Peyer's patch (tissue), 4 donors: ENCODE measurements around the gene KCNAB1. TPM values are rescaled to one million over a fixed set of nuclear protein-coding genes. Genes with fewer than 3 reads are reported as not detected.
"Not testable (repeated sequence)": the region's sequence is repeated elsewhere in the genome, so short reads cannot be mapped to it uniquely, and the experiment has no call there.

Experiments used
- DNase-seq, 3 donors: peaks; one replicate each; pipeline ENCODE4 v3.0.0-alpha.2; 2017 to 2019
- H3K27ac ChIP-seq, 4 donors: fragments of 200-600 bp; sonication (generic); one replicate each; pipeline ENCODE4 v1.5.1; 2016 to 2019
- H3K27me3 ChIP-seq, 2 donors: fragments of 200-600 bp; sonication (generic); one replicate each; pipeline ENCODE4 v1.5.1; 2019
- H3K36me3 ChIP-seq, 3 donors: fragments of 200-600 bp; sonication (generic); one replicate each; pipeline ENCODE4 v1.5.1; 2016 to 2019
- H3K4me1 ChIP-seq, 4 donors: fragments of 200-600 bp; sonication (generic); one replicate each; pipeline ENCODE4 v1.5.1; 2016 to 2019
- H3K4me3 ChIP-seq, 4 donors: fragments of 200-600 bp; sonication (generic); 1 replicate in 3 of 4; 2 replicates in 1 of 4; pipeline ENCODE4 v1.5.1; 2016 to 2019; ENCODE audit warnings: mild to moderate bottlenecking in 1 of 4
- H3K9me3 ChIP-seq, 4 donors: fragments of 200-600 bp; sonication (generic); one replicate each; pipeline ENCODE4 v1.5.1; 2016 to 2019; ENCODE audit warnings: mild to moderate bottlenecking in 1 of 4
- CTCF ChIP-seq, 6 experiments: fragments of 450-650 bp in 4 of 6; fragments of 200-600 bp in 2 of 6; sonication (generic) in 1 of 6; IDR thresholded peaks; one replicate each; pipeline ENCODE4 v1.5.1; 2017 to 2019; ENCODE audit warnings: antibody characterized with exemption in 6 of 6, mild to moderate bottlenecking in 3 of 6, moderate library complexity in 1 of 6
- POLR2A ChIP-seq, 2 donors: fragments of 450-650 bp; IDR thresholded peaks; one replicate each; pipeline ENCODE4 v1.5.1; 2017; ENCODE audit warnings: antibody characterized with exemption in 2 of 2, mild to moderate bottlenecking in 2 of 2, moderate library complexity in 2 of 2
- total RNA-seq, 4 donors: library from RNA; depleted of rRNA; stranded (reverse); fragments of >200 nt; gene quantifications; one replicate each; pipeline ENCODE4 v1.1.0, GENCODE V29; 2016

The KCNAB1 gene
- total RNA-seq, 4 donors from 2014 or later = 1.1 to 1.7 (median 1.6) TPM; not detected in 1

DNA sequence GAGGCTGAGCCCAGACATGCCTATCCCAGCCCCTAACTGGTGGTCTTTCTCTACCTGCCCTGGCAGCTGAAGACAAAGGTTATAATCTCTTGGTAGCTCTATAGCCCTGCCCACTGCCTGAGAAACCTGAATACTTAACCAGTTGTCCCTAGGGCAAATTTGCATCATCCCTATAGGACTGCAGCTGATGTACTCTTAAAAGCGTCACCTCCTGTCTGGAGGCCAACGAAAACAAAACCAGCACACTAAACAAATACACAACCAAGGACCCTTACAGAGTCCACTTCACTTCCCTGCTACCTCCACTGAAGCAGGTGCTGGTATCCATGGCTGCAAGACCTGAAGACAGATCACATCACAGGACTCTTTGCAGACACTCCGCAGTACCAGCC, 98.0 kb downstream of the KCNAB1 start:
- H3K27me3 ChIP-seq = no peaks in the 10 kb centered on the region
- DNase-seq = no peak
- H3K4me3 ChIP-seq = no peak overlapping the region
- no peaks in the 10 kb centered on the region for H3K36me3 ChIP-seq
- TF ChIP-seq POLR2A (IDR thresholded peaks at IDR 0.05) = no peak
- no peak overlapping the region for H3K27ac ChIP-seq
- H3K9me3 ChIP-seq = no peaks in the 10 kb centered on the region
- H3K4me1 ChIP-seq = no peaks in the 10 kb centered on the region

DNA sequence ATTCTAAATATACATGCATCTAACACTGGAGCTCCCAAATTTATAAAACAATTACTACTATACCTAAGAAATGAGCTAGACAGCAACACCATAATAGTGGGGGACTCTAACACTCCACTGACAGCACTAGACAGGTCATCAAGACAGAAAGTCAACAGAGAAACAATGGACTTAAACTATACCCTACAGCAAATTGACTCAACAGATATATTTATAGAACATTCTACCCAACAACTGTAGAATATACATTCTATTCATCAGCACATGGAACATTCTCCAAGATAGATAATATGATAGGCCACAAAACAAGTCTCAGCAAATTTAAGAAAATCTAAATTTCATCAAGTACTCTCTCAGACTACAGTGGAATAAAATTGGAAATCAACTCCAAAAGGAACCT, 102.0 kb downstream of the KCNAB1 start:
- DNase-seq, H3K4me3 ChIP-seq, H3K9me3 ChIP-seq, H3K36me3 ChIP-seq, H3K4me1 ChIP-seq, H3K27me3 ChIP-seq, H3K27ac ChIP-seq: not testable (repeated sequence)

DNA sequence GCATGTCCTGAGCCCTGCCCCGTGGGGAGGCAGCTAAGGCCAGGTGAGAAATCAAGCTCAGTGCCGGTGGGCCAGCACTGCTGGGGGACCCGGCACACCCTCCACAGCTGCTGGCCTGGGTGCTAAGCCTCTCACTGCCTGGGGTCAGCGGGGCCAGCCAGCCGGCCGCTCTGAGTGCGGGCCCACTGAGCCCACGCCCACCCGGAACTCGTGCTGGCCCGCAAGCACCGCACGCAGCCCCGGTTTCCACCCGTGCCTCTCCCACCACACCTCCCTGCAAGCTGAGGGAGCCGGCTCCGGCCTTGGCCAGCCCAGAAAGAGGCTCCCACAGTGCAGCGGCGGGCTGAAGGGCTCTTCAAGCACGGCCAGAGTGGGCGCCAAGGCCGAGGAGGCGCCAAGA, 103.7 kb downstream of the KCNAB1 start:
- not testable (repeated sequence) for H3K4me3 ChIP-seq, H3K9me3 ChIP-seq, H3K36me3 ChIP-seq, H3K4me1 ChIP-seq, DNase-seq, H3K27me3 ChIP-seq, H3K27ac ChIP-seq

DNA sequence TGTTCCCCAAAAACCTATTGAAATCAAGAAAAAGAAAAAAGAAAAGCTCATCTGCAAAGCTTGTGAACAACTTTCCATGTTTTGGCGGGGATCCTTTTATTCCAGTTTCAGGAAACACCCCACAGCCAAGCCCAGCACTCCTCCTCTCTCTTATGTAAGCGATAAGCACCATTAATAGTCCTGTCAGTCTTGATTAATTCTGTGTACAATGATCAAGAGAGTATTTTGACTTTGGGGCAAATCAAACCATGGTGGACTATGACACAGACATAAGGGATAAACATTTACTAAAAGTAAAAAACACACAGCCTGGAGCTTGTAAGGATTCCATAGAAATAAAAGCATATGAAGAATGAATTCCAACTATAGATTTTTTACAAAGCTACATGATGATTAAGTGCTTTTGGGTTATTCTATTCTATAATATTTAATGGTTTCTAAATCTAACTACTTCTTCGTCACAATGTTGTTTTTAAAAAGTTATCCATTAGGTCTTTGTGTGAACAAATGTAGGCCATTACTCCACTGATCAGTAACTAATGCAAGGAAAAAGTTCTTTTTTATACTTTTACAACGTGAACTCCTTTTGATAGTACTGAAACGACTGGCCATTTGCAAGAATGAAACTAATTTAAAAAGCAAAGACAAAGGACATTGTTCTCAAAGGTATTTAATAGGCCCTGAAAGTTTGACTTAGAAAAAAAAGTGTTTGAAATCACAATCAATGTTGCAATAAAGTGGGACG, 106.5 kb downstream of the KCNAB1 start:
- no peaks in the 10 kb centered on the region for H3K9me3 ChIP-seq
- no peak for DNase-seq
- H3K4me1 ChIP-seq = no peaks in the 10 kb centered on the region
- no peaks in the 10 kb centered on the region for H3K27me3 ChIP-seq
- H3K4me3 ChIP-seq = no peak overlapping the region
- no peak overlapping the region for H3K27ac ChIP-seq
- H3K36me3 ChIP-seq = no peaks in the 10 kb centered on the region
- TF ChIP-seq POLR2A (IDR thresholded peaks at IDR 0.05) (no peak), CTCF (IDR thresholded peaks at IDR 0.05) (no peak)

GRCh38 chr3:156227704-156228103, 107.3 kb downstream of the KCNAB1 start:
- no peak for DNase-seq
- H3K4me3 ChIP-seq = no peak overlapping the region
- no peaks in the 10 kb centered on the region for H3K4me1 ChIP-seq
- H3K27me3 ChIP-seq = no peaks in the 10 kb centered on the region
- no peak overlapping the region for H3K27ac ChIP-seq
- no peak for TF ChIP-seq POLR2A (IDR thresholded peaks at IDR 0.05)
- TF ChIP-seq CTCF (IDR thresholded peaks at IDR 0.05) = no peak
- H3K9me3 ChIP-seq = no peaks in the 10 kb centered on the region
- no peaks in the 10 kb centered on the region for H3K36me3 ChIP-seq

- H3K4me1 ChIP-seq = no peaks in the 10 kb centered on the region
- no peak overlapping the region for H3K4me3 ChIP-seq
- no peaks in the 10 kb centered on the region for H3K9me3 ChIP-seq
- H3K36me3 ChIP-seq = no peaks in the 10 kb centered on the region
- no peak overlapping the region for H3K27ac ChIP-seq
- no peak for DNase-seq
- TF ChIP-seq CTCF (IDR thresholded peaks at IDR 0.05) (no peak), POLR2A (IDR thresholded peaks at IDR 0.05) (no peak)
- H3K27me3 ChIP-seq = no peaks in the 10 kb centered on the region
Observed at GRCh38 chr3:156230278-156230900, 110.0 kb downstream of the KCNAB1 start.

- not testable (repeated sequence) for H3K4me1 ChIP-seq, H3K27me3 ChIP-seq, H3K4me3 ChIP-seq, H3K27ac ChIP-seq, H3K9me3 ChIP-seq, H3K36me3 ChIP-seq, DNase-seq
Observed at GRCh38 chr3:156231221-156231620, 110.8 kb downstream of the KCNAB1 start.

DNA sequence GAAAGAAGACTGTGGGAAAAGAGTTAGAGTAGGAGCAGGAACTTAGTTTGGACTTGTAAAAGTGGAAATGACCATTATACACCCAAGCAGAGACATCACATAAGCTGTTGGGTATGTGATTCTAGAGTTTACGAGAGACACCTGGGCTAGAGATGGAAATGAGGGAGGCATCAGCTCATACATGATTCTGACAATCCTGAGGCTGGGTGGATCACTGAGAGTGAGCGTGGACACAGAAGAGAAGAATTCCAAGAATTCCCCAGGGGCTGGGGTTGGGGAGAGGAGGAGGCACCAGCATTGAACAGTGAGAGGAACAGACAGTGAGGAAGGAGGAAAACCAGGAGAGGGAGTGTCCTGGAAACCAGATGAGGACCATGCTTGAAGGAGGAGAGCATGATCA, 113.5 kb downstream of the KCNAB1 start:
- H3K4me1 ChIP-seq = no peaks in the 10 kb centered on the region
- no peak for DNase-seq
- no peak for TF ChIP-seq CTCF (IDR thresholded peaks at IDR 0.05)
- no peaks in the 10 kb centered on the region for H3K36me3 ChIP-seq
- H3K27me3 ChIP-seq = no peaks in the 10 kb centered on the region
- H3K27ac ChIP-seq = no peak overlapping the region
- H3K4me3 ChIP-seq = no peak overlapping the region
- no peaks in the 10 kb centered on the region for H3K9me3 ChIP-seq
